Gastrocnemius medialis (tissue), 4 donors: ENCODE measurements around the gene ZDHHC7.

Experiments
- CTCF ChIP-seq, 5 experiments: fragments of 450-650 bp in 3 of 5; fragments of 200-600 bp in 2 of 5; sonication (generic) in 2 of 5; IDR thresholded peaks in 4 of 5; conservative IDR thresholded peaks in 1 of 5; 1 replicate in 4 of 5; 2 replicates in 1 of 5; pipeline ENCODE4 v1.5.1; 2016 to 2019; ENCODE audit warnings: antibody characterized with exemption in 5 of 5, mild to moderate bottlenecking in 3 of 5, moderate library complexity in 3 of 5
- POLR2A ChIP-seq, 2 donors: fragments of 450-650 bp; IDR thresholded peaks; one replicate each; pipeline ENCODE4 v1.6.1; 2017; ENCODE audit warnings: antibody characterized with exemption in 2 of 2, mild to moderate bottlenecking in 2 of 2, moderate library complexity in 2 of 2

GRCh38 chr16:85029981-85030401 lies 18.7 kb upstream of the ZDHHC7 start:
- TF ChIP-seq CTCF (IDR thresholded peaks at IDR 0.05 in 4 of 5, conservative IDR thresholded peaks at IDR 0.05 in 1 of 5) (no peak), POLR2A (IDR thresholded peaks at IDR 0.05) (no peak)
